GM08714 (cell line): ENCODE data around the gene TRDN.
"Not testable (repeated sequence)": the region's sequence is repeated elsewhere in the genome, so short reads cannot be mapped to it uniquely, and the experiment has no call there.

ENCODE experiments used
- H3K4me3 ChIP-seq: fragments of 200-500 bp; sonication (Bioruptor generic); 2 replicates; pipeline ENCODE4 v1.5.1; 2014; ENCODE audit warnings: mild to moderate bottlenecking, low read length, inconsistent platforms
- ZNF274 ChIP-seq: IDR thresholded peaks from 2 replicates; pipeline ENCODE4 v1.6.1; 2012; ENCODE audit warnings: mild to moderate bottlenecking, low read depth, low read length

TRDN gene

DNA sequence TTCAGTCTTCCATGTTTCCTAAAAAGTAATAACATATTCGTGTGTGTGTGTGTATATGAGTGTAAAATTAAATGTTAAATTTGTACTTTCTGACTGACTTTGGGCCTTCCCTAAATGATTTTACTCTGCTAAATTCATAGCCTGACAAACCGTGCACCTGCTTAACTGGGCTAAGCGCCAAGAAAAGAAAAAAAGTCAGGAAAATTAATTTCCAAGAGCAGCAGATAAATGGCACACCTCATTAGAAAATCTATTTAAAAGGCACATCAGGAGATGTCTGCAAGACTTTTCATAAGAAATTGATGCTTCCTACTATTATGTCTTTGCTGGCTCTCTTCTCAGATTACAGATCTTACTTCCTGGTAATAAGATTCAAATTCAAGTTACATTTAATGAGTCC, 72.4 kb downstream of the TRDN start:
- no peak for TF ChIP-seq ZNF274
- H3K4me3 ChIP-seq: no peak overlapping the region

DNA sequence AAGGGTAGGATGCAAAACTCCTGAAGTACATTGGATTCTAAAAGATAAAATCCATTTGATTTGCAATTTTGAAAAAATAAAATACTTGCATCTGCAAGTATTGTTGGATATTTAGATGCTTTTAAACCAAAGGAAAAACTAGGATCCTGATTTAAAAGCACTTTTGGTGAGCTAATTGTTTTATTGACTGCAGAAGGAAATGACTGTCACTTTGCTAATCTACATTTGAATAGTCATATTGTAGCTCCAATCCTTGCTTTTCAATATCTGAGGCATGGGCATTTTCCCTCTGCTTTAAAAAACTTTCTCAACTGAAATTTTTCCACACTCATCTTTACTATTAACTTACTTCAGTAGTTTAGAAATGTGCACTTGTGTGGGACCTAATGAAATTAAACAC, 74.1 kb downstream of the TRDN start:
- H3K4me3 ChIP-seq: no peak overlapping the region
- TF ChIP-seq ZNF274: no peak

DNA sequence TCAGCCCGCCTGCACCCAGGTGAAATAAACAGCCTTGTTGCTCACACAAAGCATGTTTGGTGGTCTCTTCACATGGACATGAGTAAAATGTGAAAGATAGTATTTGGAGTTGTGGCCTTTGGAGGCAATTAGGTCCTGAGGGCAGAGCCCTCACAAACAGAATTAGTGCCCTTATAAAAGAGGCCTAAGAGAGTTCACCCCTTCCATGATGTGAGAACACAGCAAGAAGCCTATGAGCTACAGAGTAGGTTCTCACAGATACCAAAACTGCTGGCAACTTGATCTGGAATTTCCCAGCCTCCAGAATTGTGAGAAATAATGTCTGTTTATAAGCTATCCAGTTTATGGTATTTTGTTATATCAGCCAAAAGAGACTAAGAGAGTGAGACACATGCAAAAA, 74.5 kb downstream of the TRDN start:
- no peak for TF ChIP-seq ZNF274
- no peak overlapping the region for H3K4me3 ChIP-seq

DNA sequence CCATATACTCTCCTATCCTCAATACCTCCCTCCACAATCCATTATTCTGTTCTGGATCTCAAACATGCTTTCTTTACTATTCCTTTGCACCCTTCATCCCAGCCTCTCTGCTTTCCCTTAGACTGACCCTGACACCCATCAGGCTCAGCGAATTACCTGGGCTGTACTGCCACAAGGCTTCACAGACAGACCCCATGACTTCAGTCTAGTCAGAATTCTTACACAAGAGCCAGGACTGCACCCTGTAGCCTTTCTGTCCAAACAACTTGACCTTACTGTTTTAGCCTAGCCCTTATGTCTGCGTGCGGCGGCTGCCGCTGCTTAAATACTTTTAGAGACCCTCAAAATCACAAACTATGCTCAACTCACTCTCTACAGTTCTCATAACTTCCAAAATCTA, 76.9 kb downstream of the TRDN start:
- H3K4me3 ChIP-seq: not testable (repeated sequence)

DNA sequence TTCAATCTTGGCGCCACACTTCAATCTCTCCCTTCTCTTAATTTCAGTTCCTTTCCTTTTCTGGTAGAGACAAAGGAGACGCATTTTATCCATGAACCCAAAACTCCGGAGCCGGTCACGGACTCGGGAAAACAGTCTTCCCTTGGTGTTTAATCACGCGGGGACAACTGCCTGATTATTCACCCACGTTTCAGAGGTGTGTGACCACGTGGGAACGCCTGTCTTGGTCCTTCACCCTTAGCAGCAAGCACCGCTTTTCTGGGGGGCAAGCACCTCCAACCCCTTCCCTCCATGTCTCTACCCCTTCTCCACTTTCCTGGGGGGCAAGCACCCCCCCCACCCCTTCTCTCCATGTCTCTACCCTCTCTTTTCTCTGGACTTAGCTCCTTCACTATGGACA, 79.3 kb downstream of the TRDN start:
- not testable (repeated sequence) for H3K4me3 ChIP-seq

DNA sequence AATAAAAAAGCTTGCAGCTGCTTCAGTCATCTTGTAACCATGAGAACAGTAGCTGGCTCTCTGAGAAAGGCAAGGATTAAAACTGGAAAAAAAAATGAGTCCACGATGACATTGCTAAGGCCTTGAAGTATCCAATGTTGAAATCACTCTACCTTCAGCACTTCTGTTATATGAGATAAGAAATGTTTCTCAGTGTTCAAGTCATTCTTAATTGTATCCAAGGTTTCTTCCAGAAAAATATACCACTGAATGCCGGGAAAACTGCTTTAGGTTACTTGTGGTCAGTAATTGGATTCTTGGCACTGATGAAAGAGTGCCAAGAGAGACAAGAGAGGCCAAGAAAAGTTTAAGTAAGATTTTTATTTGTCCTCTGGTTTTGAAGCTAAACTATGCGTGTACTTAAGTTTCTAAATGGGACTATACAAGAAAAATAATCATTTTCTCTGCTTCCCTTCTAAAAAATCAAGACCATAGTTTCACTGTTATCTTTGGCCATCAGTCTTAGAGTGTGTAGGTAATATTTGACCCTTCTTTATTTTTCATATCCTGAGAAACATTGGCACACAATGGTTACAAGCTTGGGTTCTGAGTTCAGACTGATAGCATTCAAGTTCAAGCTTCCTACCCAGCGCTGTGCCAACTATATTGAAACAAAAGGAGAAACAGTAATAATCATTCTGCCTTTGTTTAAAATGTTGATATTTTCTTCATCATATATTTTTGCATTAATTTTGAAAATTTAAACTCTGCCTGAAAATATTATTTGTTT, 84.6 kb downstream of the TRDN start:
- TF ChIP-seq ZNF274: no peak

DNA sequence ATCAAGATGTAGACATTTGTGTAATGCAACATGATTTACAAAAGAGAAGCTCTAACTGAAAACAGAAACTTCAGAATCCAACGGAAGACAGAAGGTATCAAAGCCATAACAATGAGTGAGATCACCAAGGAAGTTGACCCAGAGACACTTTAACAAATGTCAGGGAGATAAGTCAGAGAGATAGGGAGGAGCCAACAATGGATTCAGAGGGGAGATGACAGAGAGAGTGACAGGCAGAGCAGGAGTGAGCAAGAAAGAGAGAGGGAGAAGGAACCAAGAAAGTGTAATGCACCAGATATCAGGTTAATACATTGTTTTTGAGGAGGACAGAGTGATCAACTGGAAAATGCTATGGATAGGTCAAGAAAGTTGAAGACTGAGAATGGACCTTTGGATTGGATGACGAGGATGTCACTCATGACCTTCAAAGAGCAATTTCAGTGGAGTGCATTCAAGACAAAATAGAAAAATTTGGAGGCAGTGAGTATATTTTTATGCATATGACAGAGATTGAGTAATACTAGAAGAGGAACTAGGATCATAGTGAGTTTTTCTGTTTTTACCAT, 86.6 kb downstream of the TRDN start:
- TF ChIP-seq ZNF274: no peak
- no peak overlapping the region for H3K4me3 ChIP-seq

More for the DNA sequence above, 84.6 kb downstream of the TRDN start:
- no peak overlapping the region for H3K4me3 ChIP-seq

DNA sequence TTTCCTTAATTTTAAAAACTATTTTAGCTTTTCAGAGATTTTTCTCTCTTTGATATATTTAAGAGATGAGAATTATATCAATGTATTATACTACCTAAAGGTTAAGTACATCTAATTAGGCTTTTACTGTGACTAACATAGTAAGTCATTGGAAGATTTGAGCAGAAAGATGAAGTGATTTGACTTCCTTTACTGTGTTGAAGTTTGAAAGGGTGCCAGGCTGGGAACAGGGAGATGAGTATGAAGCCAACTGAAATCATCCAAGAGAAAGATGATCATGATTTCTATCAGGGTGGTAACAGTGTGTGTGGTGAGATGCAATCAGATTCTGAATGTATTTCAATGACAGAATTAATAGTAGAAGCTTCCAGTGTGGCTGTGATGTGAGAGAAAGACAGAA, 87.3 kb downstream of the TRDN start:
- H3K4me3 ChIP-seq: no peak overlapping the region
- no peak for TF ChIP-seq ZNF274

DNA sequence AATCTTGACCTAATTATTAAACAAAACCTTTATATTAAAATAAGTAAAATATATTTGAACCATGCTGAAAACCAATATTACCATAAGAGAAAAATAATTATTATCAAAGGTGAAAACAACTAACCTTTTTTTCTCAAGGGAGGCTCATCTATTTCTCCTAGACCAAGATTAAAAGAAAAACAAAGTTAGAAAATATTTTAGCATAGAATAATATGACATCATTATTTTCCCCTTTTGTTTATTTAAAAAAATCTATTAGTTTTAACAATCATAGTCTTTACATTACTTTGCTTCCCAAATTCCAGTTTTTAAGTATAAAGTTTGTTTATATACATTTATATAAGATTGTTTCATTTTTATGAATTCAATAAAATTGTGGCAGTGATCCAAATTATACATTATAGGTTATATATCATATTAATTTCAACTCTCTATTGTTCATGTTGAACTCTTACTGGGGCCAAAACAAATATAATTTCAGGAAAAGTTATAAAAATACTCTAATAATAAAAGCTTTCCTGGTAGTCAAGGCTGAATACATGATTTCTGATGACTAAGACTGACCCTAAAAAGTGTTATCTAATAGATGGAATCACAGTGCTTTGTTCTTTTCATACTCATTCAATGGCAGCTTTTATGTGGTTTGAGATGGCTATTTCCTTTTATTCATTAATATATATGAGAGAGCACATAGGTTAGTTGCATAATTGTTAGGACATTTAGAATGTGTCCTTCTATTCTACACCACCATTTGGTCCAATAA, 89.4 kb downstream of the TRDN start:
- TF ChIP-seq ZNF274: no peak
- no peak overlapping the region for H3K4me3 ChIP-seq

DNA sequence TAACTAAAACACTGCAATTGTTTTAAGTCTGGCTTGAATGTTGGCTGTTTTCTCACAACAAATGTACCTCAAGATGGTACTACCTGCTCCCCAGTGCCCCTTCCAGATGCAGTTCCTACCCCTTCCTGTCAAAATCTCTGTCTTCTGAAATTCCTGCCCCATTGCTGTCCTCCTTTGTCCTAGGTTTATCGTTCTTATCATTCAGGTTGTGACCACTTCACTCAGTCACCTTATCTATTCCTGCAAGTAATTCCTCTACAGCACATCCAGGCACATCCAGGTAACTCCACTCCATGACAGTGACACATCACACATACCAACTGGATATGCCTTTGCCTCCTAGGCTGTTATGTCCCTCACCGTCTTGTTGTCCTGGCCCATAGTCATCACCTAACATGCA, 90.2 kb downstream of the TRDN start:
- H3K4me3 ChIP-seq: no peak overlapping the region
- TF ChIP-seq ZNF274: no peak

DNA sequence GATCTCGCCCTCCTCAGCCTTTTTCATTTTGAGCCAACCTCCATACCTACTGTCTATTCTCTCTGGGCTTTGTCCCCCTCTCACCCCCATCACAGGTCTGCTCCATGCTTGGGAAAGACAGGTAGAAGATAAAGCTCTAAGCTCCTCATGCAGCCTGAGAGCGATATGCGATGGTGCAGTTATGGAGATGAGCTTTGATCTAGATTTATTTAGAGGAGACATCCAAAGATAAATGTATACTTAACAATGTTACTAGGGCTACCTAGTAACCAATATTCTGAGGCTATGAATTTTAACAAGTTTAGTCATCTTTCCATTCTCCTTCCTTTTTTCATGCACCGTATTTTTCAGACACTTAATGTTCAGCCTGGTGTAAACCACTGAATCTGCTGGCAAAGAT, 95.3 kb downstream of the TRDN start:
- TF ChIP-seq ZNF274: no peak

DNA sequence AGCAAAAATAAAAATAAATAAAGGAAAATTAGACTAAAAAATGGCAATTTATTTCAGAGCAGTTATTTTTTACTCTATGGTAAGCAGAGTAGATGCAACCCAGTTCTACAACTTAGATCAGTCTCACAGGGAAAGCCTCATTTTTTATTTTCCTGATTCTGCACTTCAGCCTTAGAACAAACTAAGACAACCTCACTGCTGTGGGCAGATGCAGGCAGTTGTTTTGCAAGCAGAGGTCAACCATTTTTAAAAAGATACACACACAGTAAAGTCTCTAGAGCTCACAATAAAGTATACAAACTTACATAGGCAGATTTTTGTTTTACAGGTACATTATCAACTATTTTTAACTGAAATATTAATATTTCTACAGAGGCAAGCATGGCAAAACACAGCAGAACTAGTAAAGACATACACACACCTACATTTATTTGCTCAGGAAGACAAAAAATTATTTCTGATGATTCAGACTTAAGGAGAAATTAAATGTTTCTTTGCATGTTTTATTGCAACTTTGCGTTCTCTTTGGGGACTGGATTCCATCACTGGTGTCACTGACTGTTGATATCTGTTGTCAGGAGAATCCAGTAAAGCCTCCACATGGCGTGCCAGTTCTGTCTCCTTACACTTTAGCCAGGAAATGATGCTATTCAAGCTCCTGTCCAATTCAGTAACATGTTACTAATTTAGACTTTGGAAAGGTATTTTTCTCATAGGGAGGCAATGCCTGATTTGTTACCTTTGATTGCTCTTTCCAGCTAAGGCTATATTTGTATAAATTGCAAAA, 102.7 kb downstream of the TRDN start:
- no peak for TF ChIP-seq ZNF274
- no peak overlapping the region for H3K4me3 ChIP-seq

More for the DNA sequence above, 95.3 kb downstream of the TRDN start:
- H3K4me3 ChIP-seq: no peak overlapping the region

DNA sequence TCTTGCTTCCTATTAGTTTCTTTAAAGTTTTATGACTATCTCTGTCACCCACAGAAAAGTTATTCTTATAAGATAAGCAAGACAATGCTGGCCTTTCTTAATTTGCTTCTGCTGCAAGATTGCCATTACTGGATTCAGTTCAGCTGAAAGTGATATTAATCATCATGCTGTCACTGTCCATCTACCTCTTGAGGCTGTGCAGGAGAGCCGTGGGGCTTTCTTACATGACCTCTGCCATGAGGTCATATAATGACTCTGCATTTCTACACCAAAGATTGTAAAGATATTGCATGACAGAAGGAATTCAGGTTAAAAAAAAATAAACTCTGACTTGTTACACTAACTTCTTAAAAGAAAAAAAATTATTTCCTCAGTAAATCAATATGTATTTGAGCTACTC, 106.9 kb downstream of the TRDN start:
- no peak for TF ChIP-seq ZNF274
- no peak overlapping the region for H3K4me3 ChIP-seq

DNA sequence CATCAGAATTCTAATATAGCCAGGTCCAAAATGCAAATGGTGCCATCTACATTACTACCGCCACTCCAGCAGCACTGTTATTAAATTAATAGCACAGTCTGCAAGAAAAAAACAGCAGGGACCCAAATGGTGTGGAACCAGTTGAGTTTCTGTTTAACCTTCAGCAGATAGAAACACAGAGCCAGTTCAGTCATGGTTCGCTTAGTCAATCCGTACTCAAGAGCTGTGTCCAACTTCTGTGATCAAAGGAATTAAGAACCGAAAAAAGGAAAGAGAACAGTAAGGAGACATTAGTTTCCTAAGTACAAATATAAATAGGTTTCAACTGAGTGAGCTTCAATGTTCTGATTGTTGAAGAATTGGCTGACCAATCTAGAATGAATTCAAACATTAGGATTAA, 107.7 kb downstream of the TRDN start:
- TF ChIP-seq ZNF274: no peak
- H3K4me3 ChIP-seq: no peak overlapping the region
